GM21529 (cell line): ENCODE measurements around the gene OR5A1.

ENCODE experiments used
- ATAC-seq: cut with Tn5 transposase; IDR thresholded peaks from one replicate; pipeline ENCODE4 v1.9.1; 2021; ENCODE audit not compliant: unreplicated experiment

OR5A1 gene

GRCh38 chr11:59475176-59475575 is 38.9 kb downstream of the OR5A1 start:
- no peak for ATAC-seq

GRCh38 chr11:59479906-59480305 is 43.6 kb downstream of the OR5A1 start:
- no peak for ATAC-seq

- ATAC-seq: no peak
Observed at GRCh38 chr11:59480359-59480758, 44.1 kb downstream of the OR5A1 start.
